Lower leg skin (tissue), 3 donors: ENCODE results near the gene GNG12.

Experiments
- POLR2A ChIP-seq, 2 donors: fragments of 450-650 bp; IDR thresholded peaks; one replicate each; pipeline ENCODE4 v1.6.1; 2016 to 2017; ENCODE audit warnings: antibody characterized with exemption in 2 of 2, mild to moderate bottlenecking in 1 of 2, moderate library complexity in 1 of 2
- TF ChIP-seq, protein P1 (sequence below), 3 donors: fragments of 450-650 bp; IDR thresholded peaks; one replicate each; pipeline ENCODE4 v1.5.1; 2016; ENCODE audit warnings: antibody characterized with exemption in 3 of 3, mild to moderate bottlenecking in 3 of 3, moderate library complexity in 2 of 3

DNA sequence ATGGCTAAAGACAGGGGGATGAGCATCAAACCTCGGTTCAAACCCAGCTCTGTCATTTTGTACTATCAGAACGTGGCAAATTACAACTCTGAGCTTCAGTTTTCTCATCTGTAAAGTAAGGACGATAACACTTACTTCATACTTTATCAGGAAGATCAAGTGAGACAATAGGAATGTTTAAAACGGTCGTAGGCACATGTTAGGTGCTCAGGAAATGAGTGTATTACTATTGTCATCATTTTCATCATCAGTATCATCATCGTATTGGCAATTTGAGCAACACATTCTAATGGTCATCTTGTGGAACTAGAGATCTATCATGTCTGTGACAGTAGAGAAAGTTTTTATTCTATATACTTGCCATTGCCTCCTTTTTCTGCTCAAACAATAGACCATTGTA is 170.4 kb downstream of the GNG12 start:
- TF ChIP-seq, protein P1, sequence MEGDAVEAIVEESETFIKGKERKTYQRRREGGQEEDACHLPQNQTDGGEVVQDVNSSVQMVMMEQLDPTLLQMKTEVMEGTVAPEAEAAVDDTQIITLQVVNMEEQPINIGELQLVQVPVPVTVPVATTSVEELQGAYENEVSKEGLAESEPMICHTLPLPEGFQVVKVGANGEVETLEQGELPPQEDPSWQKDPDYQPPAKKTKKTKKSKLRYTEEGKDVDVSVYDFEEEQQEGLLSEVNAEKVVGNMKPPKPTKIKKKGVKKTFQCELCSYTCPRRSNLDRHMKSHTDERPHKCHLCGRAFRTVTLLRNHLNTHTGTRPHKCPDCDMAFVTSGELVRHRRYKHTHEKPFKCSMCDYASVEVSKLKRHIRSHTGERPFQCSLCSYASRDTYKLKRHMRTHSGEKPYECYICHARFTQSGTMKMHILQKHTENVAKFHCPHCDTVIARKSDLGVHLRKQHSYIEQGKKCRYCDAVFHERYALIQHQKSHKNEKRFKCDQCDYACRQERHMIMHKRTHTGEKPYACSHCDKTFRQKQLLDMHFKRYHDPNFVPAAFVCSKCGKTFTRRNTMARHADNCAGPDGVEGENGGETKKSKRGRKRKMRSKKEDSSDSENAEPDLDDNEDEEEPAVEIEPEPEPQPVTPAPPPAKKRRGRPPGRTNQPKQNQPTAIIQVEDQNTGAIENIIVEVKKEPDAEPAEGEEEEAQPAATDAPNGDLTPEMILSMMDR (IDR thresholded peaks at IDR 0.05), result no peak
- no peak for TF ChIP-seq POLR2A (IDR thresholded peaks at IDR 0.05)
